HG03521 (cell line): ENCODE data around the gene RAB20.

ENCODE experiments used
- ATAC-seq: cut with Tn5 transposase; IDR thresholded peaks from one replicate; pipeline ENCODE4 v1.9.1; 2021; ENCODE audit warnings: mild to moderate bottlenecking, moderate library complexity; ENCODE audit not compliant: unreplicated experiment

Gene RAB20

GRCh38 chr13:110474713-110475112, 86.8 kb downstream of the RAB20 start:
- ATAC-seq, result no peak
